HepG2 (cell line): ENCODE results near the gene LSS. TPM values are rescaled to one million over a fixed set of nuclear protein-coding genes. Genes with fewer than 3 reads are reported as not detected.
A peak's percentile ranks its signal among the peaks of the same experiment; 100 is the strongest.

Experiments used
- ATRX ChIP-seq: sonication (generic); formaldehyde crosslinking; IDR thresholded peaks from 2 replicates; pipeline ENCODE4 v1.4.0; 2020; ENCODE audit warnings: missing genetic modification reagents, borderline replicate concordance
- BRCA1 ChIP-seq: sonication (generic); formaldehyde crosslinking; IDR thresholded peaks from 2 replicates; pipeline ENCODE4 v1.4.0; 2020; ENCODE audit warnings: missing genetic modification reagents
- CHD2 ChIP-seq: IDR thresholded peaks from 2 replicates; pipeline ENCODE4 v1.6.1; 2011; ENCODE audit warnings: low read depth, low read length, improper control_type of control experiment
- FUBP1 ChIP-seq: sonication (generic); formaldehyde crosslinking; IDR thresholded peaks from 2 replicates; pipeline ENCODE4 v1.5.1; 2020; ENCODE audit warnings: missing genetic modification reagents, mild to moderate bottlenecking, borderline replicate concordance
- HDAC1 ChIP-seq: sonication (generic); formaldehyde crosslinking; IDR thresholded peaks from 2 replicates; pipeline ENCODE4 v1.5.1; 2020; ENCODE audit warnings: mild to moderate bottlenecking, missing genetic modification reagents
- HHEX ChIP-seq: IDR thresholded peaks from 2 replicates; pipeline ENCODE4 v1.6.1; 2016; ENCODE audit warnings: control low read depth
- HNF4G ChIP-seq, 2 experiments: sonication (generic) in 1 of 2; formaldehyde crosslinking in 1 of 2; IDR thresholded peaks; 2 replicates each; pipeline versions ENCODE4 v1.4.0 to v1.6.1; 2011 to 2020; ENCODE audit warnings: borderline replicate concordance in 2 of 2, low read depth in 2 of 2, mild to moderate bottlenecking in 2 of 2, low read length in 1 of 2, missing genetic modification reagents in 1 of 2, moderate library complexity in 1 of 2
- HNRNPUL1 ChIP-seq: fragments of 200-400 bp; formaldehyde crosslinking; IDR thresholded peaks from 2 replicates; pipeline ENCODE4 v1.6.1; 2017; ENCODE audit warnings: low read depth, mild to moderate bottlenecking, low read length, moderate library complexity
- ISL2 ChIP-seq: sonication (generic); formaldehyde crosslinking; IDR thresholded peaks from 2 replicates; pipeline ENCODE4 v1.5.0; 2020; ENCODE audit warnings: missing genetic modification reagents
- KLF12 ChIP-seq: sonication (generic); formaldehyde crosslinking; IDR thresholded peaks from 2 replicates; pipeline ENCODE4 v1.4.0; 2020; ENCODE audit warnings: missing genetic modification reagents, borderline replicate concordance
- SPEN ChIP-seq: sonication (generic); formaldehyde crosslinking; IDR thresholded peaks from 2 replicates; pipeline ENCODE4 v1.5.1; 2020; ENCODE audit warnings: low read depth, mild to moderate bottlenecking, missing genetic modification reagents
- SRSF9 ChIP-seq: fragments of 200-400 bp; formaldehyde crosslinking; IDR thresholded peaks from 2 replicates; pipeline ENCODE4 v1.6.1; 2018; ENCODE audit warnings: borderline replicate concordance, mild to moderate bottlenecking, low read depth, low read length; ENCODE audit not compliant: insufficient read depth, poor library complexity, severe bottlenecking
- YY1 ChIP-seq: IDR thresholded peaks from 2 replicates; pipeline ENCODE4 v1.6.1; 2011; ENCODE audit warnings: low read length, low read depth, moderate library complexity, mild to moderate bottlenecking; ENCODE audit not compliant: insufficient read depth, insufficient replicate concordance
- ZBTB46 ChIP-seq: sonication (generic); formaldehyde crosslinking; IDR thresholded peaks from 2 replicates; pipeline ENCODE4 v1.4.0; 2020; ENCODE audit warnings: mild to moderate bottlenecking, missing genetic modification reagents, borderline replicate concordance
- ZNF577 ChIP-seq: sonication (generic); formaldehyde crosslinking; IDR thresholded peaks from 2 replicates; pipeline ENCODE4 v1.4.0; 2020; ENCODE audit warnings: mild to moderate bottlenecking, low read depth, missing genetic modification reagents, borderline replicate concordance
- ZNF724P ChIP-seq: sonication (generic); formaldehyde crosslinking; IDR thresholded peaks from 2 replicates; pipeline ENCODE4 v1.8.0; 2022; ENCODE audit warnings: missing genetic modification reagents, borderline replicate concordance
- polyA plus RNA-seq, 8 experiments: library from polyadenylated mRNA; depleted of rRNA in 3 of 8; stranded (reverse) in 7 of 8; unstranded in 1 of 8; fragments of >200 nt; fragmentation: Illumina TruSeq in 4 of 8; extraction: Trizol in 4 of 8; gene quantifications; 2 replicates each; pipeline versions ENCODE4 v1.2.1 to v1.2.3, GENCODE V29; 2011 to 2016; ENCODE audit warnings: low read depth in 4 of 8, missing spikeins in 1 of 8, mixed read lengths in 1 of 8; ENCODE audit not compliant: insufficient read depth in 1 of 8
- total RNA-seq, 5 experiments: library from RNA; depleted of rRNA; stranded (reverse); fragments of >200 nt; fragmentation: Illumina TruSeq; extraction: Trizol; gene quantifications; 2 replicates each; pipeline ENCODE4 v1.2.3, GENCODE V29; 2016; ENCODE audit warnings: low read depth in 1 of 5
- TF ChIP-seq, protein P1 (sequence below): sonication (generic); formaldehyde crosslinking; IDR thresholded peaks from 2 replicates; pipeline ENCODE4 v1.4.0; 2020; ENCODE audit warnings: missing genetic modification reagents
- TF ChIP-seq, protein P2 (sequence below): sonication (generic); formaldehyde crosslinking; IDR thresholded peaks from 2 replicates; pipeline ENCODE4 v1.5.1; 2020; ENCODE audit warnings: mild to moderate bottlenecking, missing genetic modification reagents

Gene LSS
- total and polyA plus RNA-seq, 2 of the 13 experiments (the other 11 are each of a cell fraction or from before 2014, with no cell fraction given) = 72.6 to 113 TPM

DNA sequence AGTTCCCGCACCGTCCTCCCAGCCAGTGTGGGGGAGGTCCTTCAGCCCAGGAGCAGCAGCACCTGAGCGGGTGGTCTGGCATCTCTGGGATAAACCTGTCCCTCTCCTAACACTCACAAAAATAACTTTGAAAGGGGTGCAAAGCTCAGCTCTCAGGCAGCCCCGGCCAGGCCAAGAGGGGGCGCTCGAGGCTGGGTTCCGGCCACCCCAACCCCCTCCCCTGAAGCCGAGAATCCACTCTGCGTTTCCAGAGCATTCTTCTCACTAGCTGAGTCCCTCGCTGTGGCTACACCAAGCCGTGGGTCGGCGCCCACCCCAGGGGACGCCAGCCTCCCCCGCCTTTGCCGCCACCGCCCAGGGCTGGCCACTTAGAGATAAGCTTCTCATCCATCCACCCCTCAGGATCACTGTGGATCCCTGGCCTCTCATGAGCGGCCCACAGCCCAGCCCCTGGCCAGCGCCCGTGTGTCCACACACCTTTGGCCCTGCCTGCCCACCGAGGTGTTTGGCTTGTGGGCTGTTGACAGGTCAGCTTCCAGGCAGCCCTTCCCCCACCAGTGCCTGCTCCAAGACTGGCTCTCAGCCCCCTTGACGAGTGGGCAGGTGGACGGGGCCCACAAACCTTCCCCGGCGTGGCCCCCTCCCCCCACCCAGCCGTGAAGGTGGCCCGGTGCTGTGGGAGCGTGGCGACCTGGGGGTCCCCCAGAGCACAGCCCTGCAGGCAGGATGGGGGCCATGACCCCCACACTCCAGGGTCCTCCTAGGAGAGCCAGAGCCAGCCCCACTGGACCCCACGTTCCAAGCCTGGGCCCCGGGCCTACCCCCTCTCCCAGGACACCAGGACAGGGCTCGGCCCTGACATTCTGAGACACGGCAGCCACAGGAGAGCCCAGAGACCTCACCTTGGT, 75.1 kb downstream of the LSS start (continued):
- no peak for TF ChIP-seq HNRNPUL1
- TF ChIP-seq YY1 = peak; percentile 27
- TF ChIP-seq HNF4G (IDR thresholded peaks at IDR 0.05; ENCODE audit: borderline replicate concordance, low read depth, low read length) = peak; percentile 50; the same call in 1 of the 2 replicates
- TF ChIP-seq HNF4G (CRISPR knock-in tag; IDR thresholded peaks at IDR 0.05; ENCODE audit: borderline replicate concordance, low read depth) = 0 out of 2 replicates have a peak, but pooled peaks have one; percentile 19
- no peak for TF ChIP-seq ZBTB46 (CRISPR knock-in tag)
- TF ChIP-seq ZNF724P = no peak; the same call in 1 of the 2 replicates
- TF ChIP-seq SPEN (CRISPR knock-in tag) = peak; percentile 41
- no peak for TF ChIP-seq KLF12
- TF ChIP-seq BRCA1 = no peak
- TF ChIP-seq SRSF9 = no peak
- TF ChIP-seq ISL2 (CRISPR knock-in tag) = no peak
- TF ChIP-seq, protein P1, sequence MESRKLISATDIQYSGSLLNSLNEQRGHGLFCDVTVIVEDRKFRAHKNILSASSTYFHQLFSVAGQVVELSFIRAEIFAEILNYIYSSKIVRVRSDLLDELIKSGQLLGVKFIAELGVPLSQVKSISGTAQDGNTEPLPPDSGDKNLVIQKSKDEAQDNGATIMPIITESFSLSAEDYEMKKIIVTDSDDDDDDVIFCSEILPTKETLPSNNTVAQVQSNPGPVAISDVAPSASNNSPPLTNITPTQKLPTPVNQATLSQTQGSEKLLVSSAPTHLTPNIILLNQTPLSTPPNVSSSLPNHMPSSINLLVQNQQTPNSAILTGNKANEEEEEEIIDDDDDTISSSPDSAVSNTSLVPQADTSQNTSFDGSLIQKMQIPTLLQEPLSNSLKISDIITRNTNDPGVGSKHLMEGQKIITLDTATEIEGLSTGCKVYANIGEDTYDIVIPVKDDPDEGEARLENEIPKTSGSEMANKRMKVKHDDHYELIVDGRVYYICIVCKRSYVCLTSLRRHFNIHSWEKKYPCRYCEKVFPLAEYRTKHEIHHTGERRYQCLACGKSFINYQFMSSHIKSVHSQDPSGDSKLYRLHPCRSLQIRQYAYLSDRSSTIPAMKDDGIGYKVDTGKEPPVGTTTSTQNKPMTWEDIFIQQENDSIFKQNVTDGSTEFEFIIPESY (CRISPR knock-in tag) = no peak
- TF ChIP-seq ZNF577 (CRISPR knock-in tag) = no peak
- no peak for TF ChIP-seq CHD2
- 0 out of 2 replicates have a peak, but pooled peaks have one; percentile 14 for TF ChIP-seq FUBP1 (CRISPR knock-in tag)
- TF ChIP-seq, protein P2, sequence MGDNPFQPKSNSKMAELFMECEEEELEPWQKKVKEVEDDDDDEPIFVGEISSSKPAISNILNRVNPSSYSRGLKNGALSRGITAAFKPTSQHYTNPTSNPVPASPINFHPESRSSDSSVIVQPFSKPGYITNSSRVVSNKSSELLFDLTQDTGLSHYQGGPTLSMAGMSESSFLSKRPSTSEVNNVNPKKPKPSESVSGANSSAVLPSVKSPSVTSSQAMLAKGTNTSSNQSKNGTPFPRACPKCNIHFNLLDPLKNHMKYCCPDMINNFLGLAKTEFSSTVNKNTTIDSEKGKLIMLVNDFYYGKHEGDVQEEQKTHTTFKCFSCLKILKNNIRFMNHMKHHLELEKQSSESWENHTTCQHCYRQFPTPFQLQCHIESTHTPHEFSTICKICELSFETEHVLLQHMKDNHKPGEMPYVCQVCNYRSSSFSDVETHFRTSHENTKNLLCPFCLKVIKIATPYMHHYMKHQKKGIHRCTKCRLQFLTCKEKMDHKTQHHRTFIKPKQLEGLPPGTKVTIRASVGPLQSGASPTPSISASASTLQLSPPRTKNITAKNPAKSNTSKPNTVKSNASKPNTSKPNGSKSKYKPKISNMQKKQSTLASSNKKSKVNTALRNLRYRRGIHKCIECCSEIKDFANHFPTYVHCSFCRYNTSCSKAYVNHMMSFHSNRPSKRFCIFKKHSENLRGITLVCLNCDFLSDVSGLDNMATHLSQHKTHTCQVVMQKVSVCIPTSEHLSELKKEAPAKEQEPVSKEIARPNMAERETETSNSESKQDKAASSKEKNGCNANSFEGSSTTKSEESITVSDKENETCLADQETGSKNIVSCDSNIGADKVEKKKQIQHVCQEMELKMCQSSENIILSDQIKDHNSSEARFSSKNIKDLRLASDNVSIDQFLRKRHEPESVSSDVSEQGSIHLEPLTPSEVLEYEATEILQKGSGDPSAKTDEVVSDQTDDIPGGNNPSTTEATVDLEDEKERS (CRISPR knock-in tag) = no peak; the same call in 1 of the 2 replicates
- no peak for TF ChIP-seq ATRX (CRISPR knock-in tag)
- peak; percentile 69 for TF ChIP-seq HDAC1 (CRISPR knock-in tag)
- TF ChIP-seq HHEX (CRISPR knock-in tag) = no peak
